ENCODE measurements around the gene SLC51B.
"Not testable (repeated sequence)": the region's sequence is repeated elsewhere in the genome, so short reads cannot be mapped to it uniquely, and the experiment has no call there.

The SLC51B gene
- 0 reads per million in 9 experiments for total RNA-seq

- H3K36me3 Mint-ChIP-seq (ENCODE audit: insufficient read depth) = peaks cover 9% of the 10 kb centered on the region
- no peak within 1 kb of the TSS for H3K4me3 Mint-ChIP-seq
- ATAC-seq (replicated peaks) (no peak), DNase-seq (no peak)
- H3K4me1 Mint-ChIP-seq (ENCODE audit: low read depth in 2 of 2) = peaks cover 7 to 10% of the 10 kb centered on the region in 2 donors
- H3K27ac Mint-ChIP-seq = no peak within 1 kb of the TSS
- peaks cover 7 to 25% of the 10 kb centered on the region in 2 donors for H3K27me3 Mint-ChIP-seq
- H3K9me3 Mint-ChIP-seq = no peaks in the 10 kb centered on the region
Observed at GRCh38 chr15:65044724-65045481, at the start of gene SLC51B. TSS of gene SLC51B (plus strand) at chr15:65045387. CDS start at chr15:65050005, 4,618 bp downstream.

DNA sequence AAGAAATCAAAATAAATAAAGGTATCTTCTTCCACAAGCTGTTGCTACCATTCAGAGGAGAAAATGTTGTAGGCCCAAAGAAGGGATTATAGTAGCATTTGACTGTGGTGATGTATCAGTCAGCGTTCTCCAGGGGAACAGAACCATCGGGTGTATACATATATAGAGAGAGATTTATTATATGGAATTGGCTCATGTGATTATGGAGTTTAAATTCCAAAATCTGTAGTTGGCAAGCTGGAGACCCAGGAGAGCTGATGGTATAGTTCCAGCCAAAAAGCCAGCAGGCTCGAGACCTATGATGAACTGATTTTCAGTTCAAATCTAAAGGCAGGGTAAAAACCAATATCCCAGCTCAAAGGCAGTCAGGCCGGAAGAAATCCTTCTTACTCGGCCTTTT is 48.1 kb upstream of the SLC51B start:
- Mint-ChIP-seq H3K9me3 (no peaks in the 10 kb centered on the region), H3K4me3 (no peak overlapping the region), H3K4me1 (ENCODE audit: low read depth in 2 of 2) (no peaks in the 10 kb centered on the region), H3K36me3 (ENCODE audit: insufficient read depth) (no peaks in the 10 kb centered on the region), H3K27ac (no peak overlapping the region), H3K27me3 (no peaks in the 10 kb centered on the region)
- DNase-seq (no peak), ATAC-seq (replicated peaks) (no peak)

DNA sequence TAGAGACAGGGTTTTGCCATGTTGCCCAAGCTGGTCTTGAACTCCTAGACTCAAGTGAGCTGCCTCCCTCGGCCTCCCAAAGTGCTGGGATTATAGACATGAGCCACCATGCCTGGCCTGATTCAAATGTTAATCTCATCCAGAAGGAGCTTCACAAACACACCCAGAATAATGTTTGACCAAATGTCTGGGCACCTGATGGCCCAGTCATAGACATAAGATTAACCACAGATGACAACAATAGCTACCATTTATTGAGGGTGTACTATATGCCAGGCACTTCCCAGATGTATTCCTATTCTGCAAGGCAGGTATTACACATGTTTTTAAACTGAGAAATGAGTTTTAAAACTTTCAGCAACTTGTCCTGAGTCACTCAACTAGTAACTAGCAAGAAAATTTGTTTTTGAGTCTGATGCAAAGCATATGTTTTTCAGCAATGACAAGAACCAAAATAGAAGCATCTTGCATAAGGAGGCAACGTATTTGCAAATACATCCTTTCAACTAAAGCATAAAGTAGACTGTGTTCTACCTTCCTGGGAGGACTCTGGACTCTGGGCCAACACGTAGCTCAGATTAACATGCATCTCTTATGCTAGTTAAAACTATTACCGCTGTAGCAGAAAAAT is 47.3 kb upstream of the SLC51B start:
- H3K4me1 Mint-ChIP-seq (ENCODE audit: low read depth in 2 of 2) = no peaks in the 10 kb centered on the region
- no peak overlapping the region for H3K27ac Mint-ChIP-seq
- no peak for DNase-seq
- peaks cover 6% of the 10 kb centered on the region for H3K36me3 Mint-ChIP-seq (ENCODE audit: insufficient read depth)
- no peaks in the 10 kb centered on the region for H3K27me3 Mint-ChIP-seq
- no peaks in the 10 kb centered on the region for H3K9me3 Mint-ChIP-seq
- H3K4me3 Mint-ChIP-seq = no peak overlapping the region
- ATAC-seq (replicated peaks) = no peak

DNA sequence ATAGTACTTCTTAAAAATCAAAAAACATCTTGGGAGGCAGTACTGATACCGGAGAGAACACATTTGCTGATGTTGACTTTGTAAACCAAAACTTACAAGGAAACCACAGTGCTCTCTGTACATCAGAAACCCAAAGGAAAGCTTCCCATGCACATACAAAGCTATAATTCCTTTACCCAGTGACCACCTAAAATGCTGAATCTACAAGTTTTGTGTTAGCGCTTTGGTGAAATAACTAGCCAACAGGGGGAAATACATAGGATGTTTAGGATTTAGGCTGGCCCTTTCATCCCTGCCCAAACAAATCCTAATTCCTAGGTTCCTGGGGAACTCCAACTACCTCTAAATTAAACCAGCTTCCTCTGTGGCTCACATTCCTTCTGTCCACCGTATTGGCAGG is 40.2 kb upstream of the SLC51B start:
- H3K4me1 Mint-ChIP-seq (ENCODE audit: low read depth in 2 of 2) = no peaks in the 10 kb centered on the region
- H3K9me3 Mint-ChIP-seq = no peaks in the 10 kb centered on the region
- no peak for DNase-seq
- no peaks in the 10 kb centered on the region for H3K27me3 Mint-ChIP-seq
- H3K27ac Mint-ChIP-seq = no peak overlapping the region
- H3K36me3 Mint-ChIP-seq (ENCODE audit: insufficient read depth) = peaks cover 18% of the 10 kb centered on the region
- no peak for ATAC-seq (replicated peaks)
- no peak overlapping the region for H3K4me3 Mint-ChIP-seq

GRCh38 chr15:65006876-65007275 is 38.3 kb upstream of the SLC51B start:
- Mint-ChIP-seq H3K36me3 (ENCODE audit: insufficient read depth) (peaks cover 18% of the 10 kb centered on the region), H3K27ac (no peak overlapping the region), H3K4me1 (ENCODE audit: low read depth in 2 of 2) (no peaks in the 10 kb centered on the region), H3K27me3 (no peaks in the 10 kb centered on the region), H3K4me3 (no peak overlapping the region), H3K9me3 (no peaks in the 10 kb centered on the region)
- DNase-seq (no peak), ATAC-seq (replicated peaks) (no peak)

DNA sequence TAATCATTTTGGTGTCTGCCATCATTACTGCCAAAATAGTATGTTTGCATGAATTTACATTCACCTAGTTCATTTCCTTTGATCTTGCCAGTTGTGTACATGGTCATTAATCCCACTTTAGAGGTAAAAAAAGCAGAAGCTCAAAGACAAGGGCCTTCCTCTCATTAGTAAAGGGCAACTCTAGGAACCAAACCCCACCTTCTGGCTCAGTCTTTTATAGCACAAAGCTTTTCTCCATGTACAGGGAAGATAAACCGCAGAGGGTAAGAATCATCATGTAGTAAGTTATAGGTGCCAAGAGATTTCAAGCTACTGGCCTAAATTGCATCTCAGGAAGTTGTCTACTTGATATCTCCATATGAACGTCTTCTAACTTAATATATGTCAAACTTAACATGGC is 36.2 kb upstream of the SLC51B start:
- Mint-ChIP-seq H3K4me3 (no peak overlapping the region), H3K36me3 (ENCODE audit: insufficient read depth) (peaks cover 8% of the 10 kb centered on the region), H3K4me1 (ENCODE audit: low read depth in 2 of 2) (no peaks in the 10 kb centered on the region), H3K27ac (no peak overlapping the region), H3K9me3 (peaks cover 0 to 2% of the 10 kb centered on the region in 2 donors), H3K27me3 (no peaks in the 10 kb centered on the region)
- ATAC-seq (replicated peaks) = no peak
- no peak for DNase-seq

- not testable (repeated sequence) for DNase-seq; H3K4me3 Mint-ChIP-seq; H3K27ac Mint-ChIP-seq; H3K4me1 Mint-ChIP-seq (ENCODE audit: low read depth in 2 of 2); H3K9me3 Mint-ChIP-seq; H3K27me3 Mint-ChIP-seq; ATAC-seq (replicated peaks)
- H3K36me3 Mint-ChIP-seq (ENCODE audit: insufficient read depth) = peaks cover 28% of the 10 kb centered on the region
Observed at GRCh38 chr15:65011198-65011597, 34.0 kb upstream of the SLC51B start.

DNA sequence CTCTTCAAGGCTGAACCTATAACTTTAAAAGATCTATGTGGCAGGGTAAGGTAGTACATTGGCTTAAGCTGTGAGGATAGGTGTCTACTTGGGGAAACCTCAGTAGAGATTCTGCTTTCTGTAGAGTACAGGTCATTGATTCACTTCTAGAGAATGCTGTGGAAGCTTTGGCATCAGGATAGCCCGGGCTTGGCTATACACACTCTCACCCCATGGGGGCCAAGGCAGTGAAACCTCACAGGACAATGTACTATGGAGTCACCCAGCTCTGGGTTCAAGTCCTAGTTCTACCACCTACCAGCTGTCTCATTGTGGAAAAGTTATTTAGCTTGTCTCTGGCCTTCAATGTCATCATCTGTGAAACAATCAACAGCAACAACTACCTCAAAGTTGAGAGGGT is 24.8 kb upstream of the SLC51B start:
- Mint-ChIP-seq H3K4me3 (no peak overlapping the region), H3K27me3 (no peaks in the 10 kb centered on the region), H3K27ac (no peak overlapping the region), H3K4me1 (ENCODE audit: low read depth in 2 of 2) (peaks cover 1 to 7% of the 10 kb centered on the region in 2 donors), H3K9me3 (no peaks in the 10 kb centered on the region), H3K36me3 (ENCODE audit: insufficient read depth) (peaks cover 76% of the 10 kb centered on the region)
- ATAC-seq (replicated peaks) (no peak), DNase-seq (no peak)

DNA sequence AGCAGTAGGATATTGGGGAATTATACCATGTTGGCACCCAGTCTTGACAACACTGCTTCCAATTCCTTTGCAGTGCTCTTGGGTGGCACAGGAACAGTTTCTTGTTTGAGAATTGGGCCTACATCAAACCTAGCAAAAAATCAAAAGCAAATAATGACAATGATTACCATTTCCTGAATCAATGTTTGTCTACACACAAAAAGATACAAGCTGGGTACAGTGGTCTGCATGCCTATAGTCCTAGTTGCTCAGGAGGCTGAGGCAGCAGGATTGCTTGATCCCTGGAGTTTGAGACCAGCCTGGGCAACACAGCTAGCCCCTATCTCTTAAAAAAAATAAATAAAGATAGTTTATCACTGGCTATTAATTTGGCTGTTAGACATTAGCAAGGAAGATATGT is 23.7 kb upstream of the SLC51B start:
- no peak for ATAC-seq (replicated peaks)
- peaks cover 74% of the 10 kb centered on the region for H3K36me3 Mint-ChIP-seq (ENCODE audit: insufficient read depth)
- H3K4me1 Mint-ChIP-seq (ENCODE audit: low read depth in 2 of 2) = peaks cover 4 to 7% of the 10 kb centered on the region in 2 donors
- no peak overlapping the region for H3K4me3 Mint-ChIP-seq
- H3K27ac Mint-ChIP-seq = no peak overlapping the region
- H3K27me3 Mint-ChIP-seq = no peaks in the 10 kb centered on the region
- DNase-seq = no peak
- H3K9me3 Mint-ChIP-seq = no peaks in the 10 kb centered on the region

- H3K27me3 Mint-ChIP-seq = peaks cover 0 to 11% of the 10 kb centered on the region in 2 donors
Observed at GRCh38 chr15:65026756-65027155, 18.4 kb upstream of the SLC51B start.

GRCh38 chr15:65027593-65027992 is 17.6 kb upstream of the SLC51B start:
- Mint-ChIP-seq H3K36me3 (ENCODE audit: insufficient read depth) (peaks cover 34% of the 10 kb centered on the region), H3K27ac (no peak overlapping the region), H3K27me3 (peaks cover 0 to 19% of the 10 kb centered on the region in 2 donors), H3K4me3 (peak overlapping the region; percentile 84 to 85), H3K9me3 (no peaks in the 10 kb centered on the region), H3K4me1 (ENCODE audit: low read depth in 2 of 2) (peaks cover 6 to 12% of the 10 kb centered on the region in 2 donors)
- ATAC-seq (replicated peaks) (no peak), DNase-seq (no peak)

More at GRCh38 chr15:65026756-65027155, 18.4 kb upstream of the SLC51B start:
- H3K4me3 Mint-ChIP-seq = no peak overlapping the region
- no peak overlapping the region for H3K27ac Mint-ChIP-seq
- DNase-seq (no peak), ATAC-seq (replicated peaks) (no peak)
- H3K4me1 Mint-ChIP-seq (ENCODE audit: low read depth in 2 of 2) = peaks cover 6 to 12% of the 10 kb centered on the region in 2 donors
- peaks cover 35% of the 10 kb centered on the region for H3K36me3 Mint-ChIP-seq (ENCODE audit: insufficient read depth)
- H3K9me3 Mint-ChIP-seq = no peaks in the 10 kb centered on the region

- Mint-ChIP-seq H3K27ac (peak overlapping the region; percentile 70 to 71), H3K27me3 (peaks cover 0 to 24% of the 10 kb centered on the region in 2 donors), H3K9me3 (no peaks in the 10 kb centered on the region), H3K4me1 (ENCODE audit: low read depth in 2 of 2) (peaks cover 10 to 15% of the 10 kb centered on the region in 2 donors), H3K4me3 (peak overlapping the region; percentile 84 to 85), H3K36me3 (ENCODE audit: insufficient read depth) (peaks cover 27% of the 10 kb centered on the region)
- DNase-seq = no peak
- ATAC-seq (replicated peaks) = no peak
Observed at GRCh38 chr15:65028338-65028737, 16.8 kb upstream of the SLC51B start.

- Mint-ChIP-seq H3K9me3 (no peaks in the 10 kb centered on the region), H3K27me3 (peaks cover 0 to 26% of the 10 kb centered on the region in 2 donors), H3K27ac (peak within 1 kb of the TSS; percentile 70 to 71), H3K36me3 (ENCODE audit: insufficient read depth) (peaks cover 20% of the 10 kb centered on the region), H3K4me3 (peak within 1 kb of the TSS; percentile 84 to 85), H3K4me1 (ENCODE audit: low read depth in 2 of 2) (peaks cover 16 to 17% of the 10 kb centered on the region in 2 donors)
- ATAC-seq (replicated peaks) = peak; percentile 92
- DNase-seq = peak; percentile 88 to 91 (median 90)
Observed at GRCh38 chr15:65028921-65029735, 16.1 kb upstream of the SLC51B start, which contains the start of gene MTFMT. TSS of gene MTFMT (minus strand) at chr15:65029639. CDS start at chr15:65029613, 26 bp downstream.

Data from effector memory CD8-positive, alpha-beta T cell (primary cell).